Kidney (tissue), 14 donors: ENCODE measurements around the gene TTC8. TPM values are rescaled to one million over a fixed set of nuclear protein-coding genes. Genes with fewer than 3 reads are reported as not detected.

Experiments used
- DNase-seq, 5 donors: peaks; one replicate each; pipeline ENCODE4 v3.0.0-alpha.2; 2013 to 2020
- FAIRE-seq: peaks from 2 replicates; lab custom pipeline; 2012; peaks lifted over from hg19 to GRCh38; lab: Jason Lieb, UNC
- H3K27ac ChIP-seq, 2 donors: one replicate each; pipeline ENCODE4 v1.7.0; 2013; ENCODE audit warnings: low read depth in 2 of 2, low read length in 2 of 2, inconsistent platforms in 1 of 2
- H3K27me3 ChIP-seq: one replicate; pipeline ENCODE4 v1.7.1; 2013; ENCODE audit warnings: low read length, inconsistent platforms; ENCODE audit not compliant: control insufficient read depth, insufficient read depth
- H3K36me3 ChIP-seq, 3 donors: one replicate each; pipeline versions ENCODE4 v1.7.0 to v1.7.1; 2013; ENCODE audit warnings: low read length in 3 of 3, control low read depth in 1 of 3, inconsistent platforms in 1 of 3; ENCODE audit not compliant: insufficient read depth in 3 of 3, control insufficient read depth in 2 of 3
- H3K4me1 ChIP-seq, 3 donors: one replicate each; pipeline versions ENCODE4 v1.7.0 to v1.7.1; 2013; ENCODE audit warnings: low read length in 3 of 3, inconsistent platforms in 1 of 3, low read depth in 1 of 3; ENCODE audit not compliant: control insufficient read depth in 2 of 3, insufficient read depth in 2 of 3
- H3K4me3 ChIP-seq, 3 donors: one replicate each; pipeline versions ENCODE4 v1.7.0 to v1.8.1; 2013; ENCODE audit warnings: low read length in 3 of 3, control low read depth in 1 of 3, inconsistent platforms in 1 of 3
- H3K9ac ChIP-seq, 3 donors: one replicate each; pipeline versions ENCODE4 v1.7.0 to v1.7.1; 2013; ENCODE audit warnings: low read length in 3 of 3, control low read depth in 1 of 3, inconsistent platforms in 1 of 3
- H3K9me3 ChIP-seq, 3 donors: one replicate each; pipeline versions ENCODE4 v1.7.0 to v1.7.1; 2013; ENCODE audit warnings: low read length in 3 of 3, control low read depth in 1 of 3, inconsistent platforms in 1 of 3; ENCODE audit not compliant: control insufficient read depth in 2 of 3, insufficient read depth in 1 of 3
- intact Hi-C: fragments of 100-400 bp; cut with DNase I; formaldehyde crosslinking; loops from one replicate; pipeline ENCODE4 v1.11.1; 2022
- polyA plus RNA-seq: library from polyadenylated mRNA; stranded (reverse); fragments of 350-450 nt; fragmentation: Illumina TruSeq; extraction: RNeasy Lipid Tissue Mini Kit (QIAGEN cat#74804); gene quantifications from one replicate; pipeline ENCODE4 v1.2.3, GENCODE V29; 2014; ENCODE audit warnings: low read depth, low replicate concordance; ENCODE audit not compliant: insufficient read depth
- total RNA-seq: library from RNA; stranded (reverse); fragmentation: NEBNext Ultra II Directional; extraction: Animal tissue kit (Norgen Biotek cat#: 25700); gene quantifications from one replicate; pipeline ENCODE4 v1.2.1, GENCODE V29; 2021
- TF ChIP-seq, protein P1 (sequence below): IDR thresholded peaks from 3 replicates; pipeline ENCODE4 v1.5.1; 2012; ENCODE audit warnings: mild to moderate bottlenecking, moderate library complexity, borderline replicate concordance; ENCODE audit not compliant: insufficient read depth; ENCODE audit errors: extremely low read depth
- donor health status: control.
- donor health status: control.
- donor health status: control.
- donor health status: control.
- donor health status: control.
- donor health status: DM: yes; HTN: yes; CAD: no.
- donor health status: Normal renal cell carcinoma (clear cell type).

The TTC8 gene
- total and polyA plus RNA-seq, 2 donors from 2014 or later: 14.0 to 17.2 TPM

DNA sequence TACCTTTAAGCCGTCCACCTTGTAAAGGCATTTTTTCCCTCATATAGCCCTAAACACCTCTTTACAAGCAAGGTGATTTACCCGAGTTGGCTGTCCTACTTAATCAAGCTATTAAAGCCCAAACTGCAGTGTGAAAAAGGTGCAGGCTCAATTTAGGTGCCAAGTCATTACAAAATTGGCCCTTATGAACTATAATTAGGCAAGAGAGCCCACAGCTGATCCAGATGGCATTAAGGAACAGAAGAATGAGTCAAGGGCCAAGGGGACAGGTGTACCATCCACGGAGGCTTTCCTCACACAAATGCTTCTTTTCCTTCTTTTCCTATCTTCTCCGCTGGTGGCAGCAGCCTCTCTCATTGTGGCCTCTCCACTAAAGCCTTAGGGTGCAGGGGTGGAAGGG is 90.5 kb downstream of the TTC8 start:
- Histone ChIP-seq H3K9ac (no peak overlapping the region), H3K36me3 (no peaks in the 10 kb centered on the region), H3K4me1 (no peaks in the 10 kb centered on the region), H3K9me3 (peaks cover 0 to 2% (median 0%) of the 10 kb centered on the region in 3 donors), H3K27ac (no peak overlapping the region), H3K4me3 (no peak overlapping the region), H3K27me3 (no peaks in the 10 kb centered on the region)
- no peak for DNase-seq
- TF ChIP-seq, protein P1, sequence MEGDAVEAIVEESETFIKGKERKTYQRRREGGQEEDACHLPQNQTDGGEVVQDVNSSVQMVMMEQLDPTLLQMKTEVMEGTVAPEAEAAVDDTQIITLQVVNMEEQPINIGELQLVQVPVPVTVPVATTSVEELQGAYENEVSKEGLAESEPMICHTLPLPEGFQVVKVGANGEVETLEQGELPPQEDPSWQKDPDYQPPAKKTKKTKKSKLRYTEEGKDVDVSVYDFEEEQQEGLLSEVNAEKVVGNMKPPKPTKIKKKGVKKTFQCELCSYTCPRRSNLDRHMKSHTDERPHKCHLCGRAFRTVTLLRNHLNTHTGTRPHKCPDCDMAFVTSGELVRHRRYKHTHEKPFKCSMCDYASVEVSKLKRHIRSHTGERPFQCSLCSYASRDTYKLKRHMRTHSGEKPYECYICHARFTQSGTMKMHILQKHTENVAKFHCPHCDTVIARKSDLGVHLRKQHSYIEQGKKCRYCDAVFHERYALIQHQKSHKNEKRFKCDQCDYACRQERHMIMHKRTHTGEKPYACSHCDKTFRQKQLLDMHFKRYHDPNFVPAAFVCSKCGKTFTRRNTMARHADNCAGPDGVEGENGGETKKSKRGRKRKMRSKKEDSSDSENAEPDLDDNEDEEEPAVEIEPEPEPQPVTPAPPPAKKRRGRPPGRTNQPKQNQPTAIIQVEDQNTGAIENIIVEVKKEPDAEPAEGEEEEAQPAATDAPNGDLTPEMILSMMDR: no peak
- intact Hi-C loops: no loop called here
- FAIRE-seq: no peak

DNA sequence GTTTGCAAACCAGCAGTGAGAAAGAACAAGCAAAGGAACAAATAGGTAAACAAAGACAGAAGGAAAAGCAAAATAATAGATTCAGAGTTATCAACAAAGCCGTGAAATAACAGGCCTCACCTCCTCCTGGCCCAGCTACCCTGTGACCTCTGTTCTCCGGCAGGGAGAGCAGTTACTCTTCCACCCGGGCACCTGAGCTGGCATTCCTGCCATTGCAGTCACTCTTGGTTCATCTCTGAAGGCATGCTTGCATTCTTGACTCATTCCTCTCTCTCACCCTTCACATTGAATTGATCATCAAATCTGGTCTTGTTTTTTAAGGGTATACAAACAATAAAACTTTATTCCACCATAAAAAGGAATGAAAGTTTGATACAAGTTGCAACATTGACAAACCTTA is 95.1 kb downstream of the TTC8 start:
- FAIRE-seq (no peak), DNase-seq (no peak)
- TF ChIP-seq, protein P1: no peak
- H3K9ac ChIP-seq: no peak overlapping the region
- peaks cover 0 to 2% (median 0%) of the 10 kb centered on the region in 3 donors for H3K9me3 ChIP-seq
- H3K36me3 ChIP-seq: no peaks in the 10 kb centered on the region
- no peaks in the 10 kb centered on the region for H3K27me3 ChIP-seq
- intact Hi-C loops: no loop called here
- H3K27ac ChIP-seq: no peak overlapping the region
- H3K4me1 ChIP-seq: no peaks in the 10 kb centered on the region
- no peak overlapping the region for H3K4me3 ChIP-seq

Other genes starting within 250 kb of the TTC8 start
- 2.8 TPM for gene EML5, start 31.7 kb upstream of the TTC8 start, total RNA-seq
- gene EML5, start 31.7 kb upstream of the TTC8 start, polyA plus RNA-seq: 0.26 TPM